Keratinocyte (primary cell): ENCODE results near the gene SSX1. TPM values are rescaled to one million over a fixed set of nuclear protein-coding genes. Genes with fewer than 3 reads are reported as not detected.
"Not testable (repeated sequence)": the region's sequence is repeated elsewhere in the genome, so short reads cannot be mapped to it uniquely, and the experiment has no call there.

ENCODE experiments used
- DNase-seq: peaks from one replicate; pipeline ENCODE4 v3.0.0-alpha.2; 2011; ENCODE audit warnings: low read depth, missing footprints, low spot score
- FAIRE-seq: peaks from 2 replicates; lab custom pipeline; 2011; peaks lifted over from hg19 to GRCh38; lab: Jason Lieb, UNC
- H2AFZ ChIP-seq: 2 replicates; pipeline ENCODE4 v1.6.0; 2012; ENCODE audit warnings: low read length, control low read depth, inconsistent platforms; ENCODE audit not compliant: control insufficient read depth
- H3K27ac ChIP-seq: 2 replicates; pipeline ENCODE4 v1.5.1; 2011; ENCODE audit warnings: low read length; ENCODE audit not compliant: control insufficient read depth, insufficient read depth
- H3K27me3 ChIP-seq: 3 replicates; pipeline ENCODE4 v1.6.0; 2011; ENCODE audit warnings: low read length; ENCODE audit not compliant: control insufficient read depth, insufficient read depth; ENCODE audit errors: extremely low read depth
- H3K36me3 ChIP-seq, 2 experiments: 2 replicates in 1 of 2; 3 replicates in 1 of 2; pipeline ENCODE4 v1.5.1; 2011; ENCODE audit warnings: low read length in 2 of 2, mild to moderate bottlenecking in 1 of 2; ENCODE audit not compliant: control insufficient read depth in 2 of 2, insufficient read depth in 2 of 2; ENCODE audit errors: extremely low read depth in 1 of 2
- H3K4me1 ChIP-seq: 3 replicates; pipeline ENCODE4 v1.5.1; 2011; ENCODE audit warnings: low read length; ENCODE audit not compliant: control insufficient read depth, insufficient read depth; ENCODE audit errors: extremely low read depth
- H3K4me2 ChIP-seq: 3 replicates; pipeline ENCODE4 v1.6.0; 2011; ENCODE audit warnings: low read depth, low read length; ENCODE audit not compliant: control insufficient read depth, insufficient read depth; ENCODE audit errors: extremely low read depth
- H3K4me3 ChIP-seq, 3 experiments: fragments of 200-600 bp in 1 of 3; sonication (generic) in 1 of 3; 2 replicates in 2 of 3; 3 replicates in 1 of 3; pipeline ENCODE4 v1.5.1; 2011 to 2016; ENCODE audit warnings: low read length in 3 of 3, mild to moderate bottlenecking in 3 of 3, control low read depth in 2 of 3, inconsistent platforms in 1 of 3, low read depth in 1 of 3, mixed read lengths in 1 of 3, mixed run types in 1 of 3, moderate library complexity in 1 of 3; ENCODE audit not compliant: control insufficient read depth in 2 of 3, insufficient read depth in 2 of 3; ENCODE audit errors: extremely low read depth in 1 of 3
- H3K79me2 ChIP-seq: 2 replicates; pipeline ENCODE4 v1.6.0; 2012; ENCODE audit warnings: low read length; ENCODE audit not compliant: control insufficient read depth, insufficient read depth
- H3K9ac ChIP-seq: 3 replicates; pipeline ENCODE4 v1.6.0; 2011; ENCODE audit warnings: low read length; ENCODE audit not compliant: control insufficient read depth, insufficient read depth; ENCODE audit errors: extremely low read depth
- H3K9me1 ChIP-seq: 3 replicates; pipeline ENCODE4 v1.6.0; 2011; ENCODE audit warnings: low read length; ENCODE audit not compliant: control insufficient read depth, insufficient read depth; ENCODE audit errors: extremely low read depth
- H3K9me3 ChIP-seq: 2 replicates; pipeline ENCODE4 v1.5.1; 2012; ENCODE audit warnings: low read depth, low read length; ENCODE audit not compliant: control insufficient read depth
- H4K20me1 ChIP-seq: 3 replicates; pipeline ENCODE4 v1.6.0; 2011; ENCODE audit warnings: low read length; ENCODE audit not compliant: control insufficient read depth, insufficient read depth; ENCODE audit errors: extremely low read depth
- CTCF ChIP-seq, 3 experiments: IDR thresholded peaks in 1 of 3; conservative IDR thresholded peaks in 1 of 3; optimal IDR thresholded peaks in 1 of 3; 2 replicates in 2 of 3; 3 replicates in 1 of 3; pipeline versions ENCODE3 to v1.5.1; 2011; ENCODE audit warnings: low read length in 3 of 3, mild to moderate bottlenecking in 3 of 3, moderate library complexity in 2 of 3, control low read depth in 1 of 3, inconsistent platforms in 1 of 3; ENCODE audit not compliant: insufficient read depth in 2 of 3; ENCODE audit errors: extremely low read depth in 1 of 3
- EZH2 ChIP-seq: IDR thresholded peaks from one replicate; pipeline ENCODE4 v1.6.1; 2012; ENCODE audit warnings: inconsistent platforms, mild to moderate bottlenecking, low read length, moderate library complexity
- dilution Hi-C: fragments of 300-500 bp; cut with MboI; formaldehyde crosslinking; loops from one replicate; pipeline ENCODE4 v1.7.0; 2020; ENCODE audit warnings: low sequenced_read_pairs; ENCODE audit not compliant: extremely low pct_ligation_motif_present
- polyA plus RNA-seq, 5 experiments: library from polyadenylated mRNA; depleted of rRNA in 3 of 5; stranded (reverse) in 3 of 5; stranded (forward) in 1 of 5; unstranded in 1 of 5; fragments of >200 nt; gene quantifications; 1 replicate in 1 of 5; 2 replicates in 3 of 5; 3 replicates in 1 of 5; pipeline versions ENCODE4 v1.2.1 to v1.2.3, GENCODE V29; 2011 to 2012; ENCODE audit warnings: missing spikeins in 2 of 5, low read depth in 1 of 5, low replicate concordance in 1 of 5

The SSX1 gene
- polyA plus RNA-seq, 1 donor (not counting 4 experiments of a cell fraction or from before 2014, with no cell fraction given): not detected

- H3K9me1 ChIP-seq: no peaks in the 10 kb centered on the region
- H3K9me3 ChIP-seq: no peaks in the 10 kb centered on the region
- H3K9ac ChIP-seq: no peak overlapping the region
- H2AFZ ChIP-seq: no peak overlapping the region
- H3K4me3 ChIP-seq: no peak overlapping the region
- H3K27ac ChIP-seq: no peak overlapping the region
- DNase-seq (no peak), FAIRE-seq (no peak)
- TF ChIP-seq CTCF (optimal IDR thresholded peaks at IDR 0.05 in 1 of 3, IDR thresholded peaks at IDR 0.05 in 1 of 3, conservative IDR thresholded peaks at IDR 0.05 in 1 of 3; ENCODE audit: extremely low read depth in 1 of 3, insufficient read depth in 2 of 3, low read length in 3 of 3) (no peak), EZH2 (no peak)
- no peaks in the 10 kb centered on the region for H3K79me2 ChIP-seq
- H3K4me1 ChIP-seq: no peaks in the 10 kb centered on the region
- H3K4me2 ChIP-seq: no peak overlapping the region
- dilution Hi-C loops: no loop called here
- no peaks in the 10 kb centered on the region for H4K20me1 ChIP-seq
- H3K27me3 ChIP-seq: no peaks in the 10 kb centered on the region
- no peaks in the 10 kb centered on the region for H3K36me3 ChIP-seq
Observed at GRCh38 chrX:48278958-48279357, 23.8 kb downstream of the SSX1 start.

- H3K4me3 ChIP-seq, H3K9me1 ChIP-seq, dilution Hi-C loops, H2AFZ ChIP-seq, FAIRE-seq, H3K36me3 ChIP-seq, H3K27me3 ChIP-seq, H3K4me1 ChIP-seq, H4K20me1 ChIP-seq, H3K9me3 ChIP-seq, H3K79me2 ChIP-seq, H3K4me2 ChIP-seq, H3K9ac ChIP-seq, H3K27ac ChIP-seq, DNase-seq: not testable (repeated sequence)
Observed at GRCh38 chrX:48280729-48281128, 25.5 kb downstream of the SSX1 start.

- Histone ChIP-seq H3K9ac (no peak overlapping the region), H3K36me3 (no peaks in the 10 kb centered on the region), H3K4me2 (no peak overlapping the region), H3K4me3 (no peak overlapping the region), H4K20me1 (no peaks in the 10 kb centered on the region), H3K79me2 (no peaks in the 10 kb centered on the region), H3K27me3 (no peaks in the 10 kb centered on the region), H3K27ac (no peak overlapping the region), H3K9me1 (no peaks in the 10 kb centered on the region), H2AFZ (no peak overlapping the region), H3K4me1 (no peaks in the 10 kb centered on the region), H3K9me3 (no peaks in the 10 kb centered on the region)
- TF ChIP-seq EZH2: no peak
- no peak for TF ChIP-seq CTCF (optimal IDR thresholded peaks at IDR 0.05 in 1 of 3, IDR thresholded peaks at IDR 0.05 in 1 of 3, conservative IDR thresholded peaks at IDR 0.05 in 1 of 3; ENCODE audit: extremely low read depth in 1 of 3, insufficient read depth in 2 of 3, low read length in 3 of 3)
- dilution Hi-C loops: no loop called here
- DNase-seq (no peak), FAIRE-seq (no peak)
Observed at GRCh38 chrX:48306175-48306574, 51.0 kb downstream of the SSX1 start.

GRCh38 chrX:48313996-48314395 is 58.8 kb downstream of the SSX1 start:
- H2AFZ ChIP-seq, H3K27ac ChIP-seq, H3K36me3 ChIP-seq, H3K4me2 ChIP-seq, H3K9me1 ChIP-seq, dilution Hi-C loops, H3K27me3 ChIP-seq, DNase-seq, H3K9ac ChIP-seq, H3K9me3 ChIP-seq, FAIRE-seq, H3K4me3 ChIP-seq, H4K20me1 ChIP-seq, H3K79me2 ChIP-seq, H3K4me1 ChIP-seq: not testable (repeated sequence)
